K562 (cell line): ENCODE data around the gene ASIP. TPM values are rescaled to one million over a fixed set of nuclear protein-coding genes. Genes with fewer than 3 reads are reported as not detected.

ENCODE experiments used
- ATAC-seq: fragments of 200-7000 bp; cut with Tn5 transposase; 3 replicates; pipeline ENCODE4 v1.9.1; 2020; ENCODE audit warnings: moderate library complexity
- BruUV-seq: library from RNA; stranded (reverse); fragments of 400-500 nt; replicated peaks from 2 replicates; lab custom pipeline; 2021; lab: Mats Ljungman, UMichigan
- CTCF ChIA-PET: fragments of 300-600 bp; formaldehyde crosslinking; extraction: SDS; loops from one replicate; lab custom pipeline; 2021; ENCODE audit warnings: low intra/inter-chr PET ratio; lab: Yijun Ruan, JAX
- POLR2A ChIA-PET: fragments of 300-600, 350-650 bp; sonication (Branson Sonifier 250); formaldehyde crosslinking; extraction: SDS; loops from one replicate; lab custom pipeline; 2021; ENCODE audit warnings: antibody characterized with exemption, inconsistent platforms; lab: Yijun Ruan, JAX
- DNase-seq, 4 experiments: peaks; one replicate each; pipeline versions ENCODE4 v3.0.0 to v3.0.0-alpha.2; 2011 to 2018; ENCODE audit warnings: low spot score in 3 of 4, mixed read lengths in 3 of 4; ENCODE audit errors: extremely low read depth in 1 of 4
- FAIRE-seq: peaks from 2 replicates; lab custom pipeline; 2011; peaks lifted over from hg19 to GRCh38; lab: Jason Lieb, UNC
- H2AFZ ChIP-seq: 2 replicates; pipeline ENCODE4 v1.6.0; 2011; ENCODE audit warnings: low read depth, low read length, control low read depth, inconsistent platforms
- H3K27ac ChIP-seq: fragments of 200-600 bp; 3 replicates; pipeline ENCODE4 v1.8.0; 2011; ENCODE audit warnings: low read depth, mild to moderate bottlenecking, control low read depth, inconsistent platforms, low read length, moderate library complexity, mixed read lengths; ENCODE audit errors: extremely low read depth
- H3K27me3 ChIP-seq, 2 experiments: fragments of 300-600 bp in 1 of 2; 2 replicates in 1 of 2; 3 replicates in 1 of 2; pipeline versions ENCODE4 v1.6.0 to v1.8.0; 2011; ENCODE audit warnings: inconsistent platforms in 2 of 2, low read length in 2 of 2, mild to moderate bottlenecking in 1 of 2, mixed read lengths in 1 of 2, moderate library complexity in 1 of 2; ENCODE audit not compliant: control insufficient read depth in 2 of 2, insufficient read depth in 2 of 2
- H3K36me3 ChIP-seq: fragments of 300-600 bp; 3 replicates; pipeline ENCODE4 v1.8.0; 2011; ENCODE audit warnings: mild to moderate bottlenecking, low read length, inconsistent platforms; ENCODE audit not compliant: control insufficient read depth, insufficient read depth
- H3K4me1 ChIP-seq, 2 experiments: fragments of 200-600 bp in 1 of 2; replicated peaks in 1 of 2; 2 replicates in 1 of 2; 3 replicates in 1 of 2; pipeline versions ENCODE4 v1.5.1 to v1.8.0; 2011; ENCODE audit warnings: inconsistent platforms in 2 of 2, low read length in 2 of 2, mild to moderate bottlenecking in 1 of 2, mixed read lengths in 1 of 2, moderate library complexity in 1 of 2; ENCODE audit not compliant: control insufficient read depth in 2 of 2, insufficient read depth in 2 of 2
- H3K4me2 ChIP-seq: 2 replicates; pipeline ENCODE4 v1.6.1; 2011; ENCODE audit warnings: low read length, control low read depth, inconsistent platforms, mixed read lengths; ENCODE audit not compliant: insufficient read depth
- H3K4me3 ChIP-seq: fragments of 200-600 bp; sonication (generic), shearing (Covaris generic); 2 replicates; pipeline ENCODE4 v1.5.1; 2016; ENCODE audit warnings: control low read depth, inconsistent platforms
- H3K79me2 ChIP-seq: fragments of 200-600 bp; 3 replicates; pipeline ENCODE4 v1.8.0; 2011; ENCODE audit warnings: low read length, inconsistent platforms; ENCODE audit not compliant: control insufficient read depth, insufficient read depth
- H3K9ac ChIP-seq, 2 experiments: 2 replicates each; pipeline versions ENCODE4 v1.6.0 to v1.6.1; 2011; ENCODE audit warnings: low read depth in 2 of 2, low read length in 2 of 2, control low read depth in 1 of 2, inconsistent platforms in 1 of 2, mild to moderate bottlenecking in 1 of 2, mixed read lengths in 1 of 2; ENCODE audit not compliant: insufficient read depth in 1 of 2
- H3K9me1 ChIP-seq: one replicate; pipeline ENCODE4 v1.6.0; 2011; ENCODE audit warnings: inconsistent platforms, mild to moderate bottlenecking, low read length, moderate library complexity; ENCODE audit not compliant: control insufficient read depth, insufficient read depth
- H3K9me3 ChIP-seq: replicated peaks from 2 replicates; pipeline ENCODE4 v1.5.1; 2011; ENCODE audit warnings: low read depth, low read length, inconsistent platforms; ENCODE audit not compliant: control insufficient read depth, insufficient read depth
- H4K20me1 ChIP-seq: replicated peaks from 2 replicates; pipeline ENCODE4 v1.6.1; 2011; ENCODE audit warnings: low read length, inconsistent platforms, mixed read lengths; ENCODE audit not compliant: control insufficient read depth, insufficient read depth
- FOXM1 ChIP-seq, 2 experiments: fragments of 450-650 bp in 1 of 2; sonication (generic) in 1 of 2; formaldehyde crosslinking in 1 of 2; IDR thresholded peaks; 2 replicates each; pipeline versions ENCODE4 v1.6.1 to v1.9.0; 2017 to 2022; ENCODE audit warnings: low read depth in 2 of 2, mild to moderate bottlenecking in 2 of 2, missing genetic modification reagents in 1 of 2, moderate library complexity in 1 of 2
- L3MBTL2 ChIP-seq: fragments of 450-650 bp; IDR thresholded peaks from 2 replicates; pipeline ENCODE4 v1.6.1; 2016; ENCODE audit warnings: mild to moderate bottlenecking, moderate library complexity
- MITF ChIP-seq: IDR thresholded peaks from 2 replicates; pipeline ENCODE4 v1.6.1; 2014; ENCODE audit warnings: antibody characterized with exemption
- PML ChIP-seq: IDR thresholded peaks from 2 replicates; pipeline ENCODE4 v1.6.1; 2012; ENCODE audit warnings: low read length, inconsistent platforms
- POLR2B ChIP-seq: fragments of 450-650 bp; IDR thresholded peaks from 2 replicates; pipeline ENCODE4 v1.6.1; 2018; ENCODE audit warnings: low read depth; ENCODE audit not compliant: partially characterized antibody
- POLR2G ChIP-seq: fragments of 200-400 bp; formaldehyde crosslinking; IDR thresholded peaks from 2 replicates; pipeline ENCODE4 v1.6.1; 2017; ENCODE audit warnings: low read depth, mild to moderate bottlenecking, antibody characterized with exemption, low read length, moderate library complexity
- RB1 ChIP-seq: fragments of 450-650 bp; IDR thresholded peaks from 2 replicates; pipeline ENCODE4 v1.6.1; 2017; ENCODE audit warnings: low read depth, mild to moderate bottlenecking
- RBM22 ChIP-seq: fragments of 200-400 bp; formaldehyde crosslinking; IDR thresholded peaks from 2 replicates; pipeline ENCODE4 v1.6.1; 2018; ENCODE audit warnings: low read length, low read depth; ENCODE audit not compliant: poor library complexity, severe bottlenecking
- SLC30A9 ChIP-seq: fragments of 250-450 bp; sonication (Bioruptor Pico); IDR thresholded peaks from 2 replicates; pipeline ENCODE4 v1.8.0; 2022; ENCODE audit warnings: mild to moderate bottlenecking, moderate library complexity
- TAF1 ChIP-seq: IDR thresholded peaks from 2 replicates; pipeline ENCODE4 v1.6.1; 2011; ENCODE audit warnings: mild to moderate bottlenecking, low read length, moderate library complexity; ENCODE audit not compliant: insufficient read depth, control insufficient read depth, severe bottlenecking; ENCODE audit errors: extremely low read depth
- TEAD4 ChIP-seq, 2 experiments: sonication (generic) in 1 of 2; formaldehyde crosslinking in 1 of 2; IDR thresholded peaks; 2 replicates each; pipeline versions ENCODE4 v1.6.1 to v1.8.0; 2012 to 2022; ENCODE audit warnings: borderline replicate concordance in 1 of 2, inconsistent platforms in 1 of 2, low read length in 1 of 2, mild to moderate bottlenecking in 1 of 2, missing genetic modification reagents in 1 of 2
- TFAP4 ChIP-seq: sonication (generic); formaldehyde crosslinking; IDR thresholded peaks from 2 replicates; pipeline ENCODE4 v1.8.0; 2022; ENCODE audit warnings: missing genetic modification reagents, mild to moderate bottlenecking, moderate library complexity, borderline replicate concordance
- ZNF140 ChIP-seq: fragments of 250-450 bp; sonication (Bioruptor Pico); IDR thresholded peaks from 2 replicates; pipeline ENCODE4 v1.8.0; 2021; ENCODE audit warnings: moderate library complexity, mild to moderate bottlenecking, inconsistent platforms
- ZNF511 ChIP-seq: sonication (generic); formaldehyde crosslinking; IDR thresholded peaks from 2 replicates; pipeline ENCODE4 v1.8.0; 2022; ENCODE audit warnings: mild to moderate bottlenecking, missing genetic modification reagents
- ZNF639 ChIP-seq, 2 experiments: fragments of 200-800 bp in 1 of 2; sonication (Bioruptor generic) in 1 of 2; sonication (generic) in 1 of 2; formaldehyde crosslinking in 1 of 2; IDR thresholded peaks in 1 of 2; conservative IDR thresholded peaks in 1 of 2; 2 replicates each; pipeline versions ENCODE4 v1.5.0 to v1.6.1; 2016 to 2020; ENCODE audit warnings: missing compliant biosample characterization in 1 of 2, missing genetic modification characterization in 1 of 2, missing genetic modification reagents in 1 of 2
- WGBS: fragments of 100-300 bp; shearing (Covaris generic); methylation state at CpG from one replicate; pipeline ENCODE4 v1.1.6; 2016; ENCODE audit warnings: low coverage, mixed read lengths; ENCODE audit not compliant: insufficient coverage; ENCODE audit errors: missing lambda C conversion rate; 5-methylcytosine and 5-hydroxymethylcytosine counted together
- in situ Hi-C: fragments of 300-500 bp; cut with MboI; formaldehyde crosslinking; loops from 4 replicates; pipeline ENCODE4 v1.15.0; 2018; ENCODE audit warnings: inconsistent platforms, mixed read lengths
- intact Hi-C: fragments of 100-400 bp; cut with micrococcal nuclease; formaldehyde crosslinking; loops from 2 replicates; pipeline ENCODE4 v1.14.2; 2022
- polyA plus RNA-seq, 8 experiments: library from polyadenylated mRNA; depleted of rRNA in 4 of 8; stranded (reverse) in 5 of 8; unstranded in 3 of 8; fragments of >200 nt; fragmentation: Nextera tagmentation in 2 of 8; fragmentation: Illumina TruSeq in 1 of 8; extraction: Ambion mirVana in 2 of 8; extraction: Trizol in 1 of 8; gene quantifications; 2 replicates each; pipeline versions ENCODE4 v1.2.1 to v1.2.3, GENCODE V29; 2011 to 2014; ENCODE audit warnings: inconsistent platforms in 1 of 8, missing spikeins in 1 of 8
- total RNA-seq, 7 experiments: library from RNA; depleted of rRNA in 6 of 7; stranded (reverse); fragments of >200 nt in 6 of 7; fragmentation: Illumina TruSeq in 2 of 7; extraction: Trizol in 2 of 7; gene quantifications; 2 replicates each; pipeline versions ENCODE4 v1.2.1 to v1.2.3, GENCODE V29; 2011 to 2021; ENCODE audit warnings: low replicate concordance in 1 of 7

Gene ASIP
- total and polyA plus RNA-seq, 9 of the 15 experiments (the other 6 are each of a cell fraction or from before 2014, with no cell fraction given): not detected

- Histone ChIP-seq H3K9me1 (no peaks in the 10 kb centered on the region), H3K4me2 (peak overlapping the region; percentile 97), H3K4me3 (peak overlapping the region; percentile 96), H3K36me3 (peaks cover 34% of the 10 kb centered on the region; the same call in 2 of the 3 replicates), H3K4me1 (peaks cover 22 to 34% of the 10 kb centered on the region in 2 experiments), H3K9ac (peak overlapping the region; percentile 89 to 94), H3K9me3 (no peaks in the 10 kb centered on the region), H4K20me1 (0 out of 2 replicates have a peak, but pooled peaks cover 3% of the 10 kb centered on the region), H3K27ac (peak overlapping the region; percentile 92), H2AFZ (peak overlapping the region; percentile 86), H3K27me3 (no peaks in the 10 kb centered on the region), H3K79me2 (peaks cover 55% of the 10 kb centered on the region)
- WGBS: 0% methylated on average over 9 of the region's 9 CpGs
- BruUV-seq: no TSS peak
- in situ Hi-C loops (loop anchor here (5.0 kb wide), 1 partner anchor 215 kb away; the partner anchor contains the start of gene DYNLRB1), intact Hi-C loops (loop anchor here (2.0 kb wide), 1 partner anchor 112 kb away; no protein-coding TSS in a partner anchor)
- peak; percentile 57 for FAIRE-seq
- CTCF ChIA-PET: no interaction called here
- POLR2A ChIA-PET: interaction anchor here (0.6 to 1.8 kb wide), 6 partner anchors 10 to 522 kb away, joined by 3 to 9 read pairs (median 3); partner anchors contain the start of gene PIGU
- peak; percentile 5 for ATAC-seq
- peak in 2 of 4 experiments; percentile 26 to 35 for DNase-seq
- 0 out of 4 replicates have a peak, but pooled peaks of 1 of the 2 experiments have one; percentile 31 for TF ChIP-seq ZNF639 (CRISPR knock-in tag; conservative IDR thresholded peaks at IDR 0.05 in 1 of 2, IDR thresholded peaks at IDR 0.05 in 1 of 2)
- TF ChIP-seq ZNF140 (CRISPR knock-in tag): no peak
- no peak for TF ChIP-seq TEAD4 (IDR thresholded peaks at IDR 0.05; ENCODE audit: low read length)
- TF ChIP-seq TEAD4 (CRISPR knock-in tag; IDR thresholded peaks at IDR 0.05; ENCODE audit: borderline replicate concordance): no peak
- TF ChIP-seq TFAP4: 0 out of 2 replicates have a peak, but pooled peaks have one; percentile 33
- no peak for TF ChIP-seq SLC30A9 (CRISPR knock-in tag)
- no peak for TF ChIP-seq PML
- TF ChIP-seq RBM22: no peak
- no peak for TF ChIP-seq MITF
- no peak for TF ChIP-seq POLR2G
- TF ChIP-seq POLR2B: no peak
- TF ChIP-seq FOXM1 (IDR thresholded peaks at IDR 0.05; ENCODE audit: low read depth): no peak
- TF ChIP-seq FOXM1 (CRISPR knock-in tag; IDR thresholded peaks at IDR 0.05; ENCODE audit: low read depth): peak; percentile 15; the same call in 1 of the 2 replicates
- no peak for TF ChIP-seq TAF1
- no peak for TF ChIP-seq L3MBTL2
- TF ChIP-seq ZNF511 (CRISPR knock-in tag): no peak
- TF ChIP-seq RB1: no peak
Observed at GRCh38 chr20:34302312-34302722, 61.1 kb downstream of the ASIP start.
